ENCODE measurements around the gene GNB1L. TPM values are rescaled to one million over a fixed set of nuclear protein-coding genes. Genes with fewer than 3 reads are reported as not detected.
A peak's percentile ranks its signal among the peaks of the same experiment; 100 is the strongest.

Gene GNB1L
- total and polyA plus RNA-seq, 9 of the 15 experiments (the other 6 are each of a cell fraction or from before 2014, with no cell fraction given): 0.56 to 50.5 (median 10.2) TPM

- TF ChIP-seq, protein P1, sequence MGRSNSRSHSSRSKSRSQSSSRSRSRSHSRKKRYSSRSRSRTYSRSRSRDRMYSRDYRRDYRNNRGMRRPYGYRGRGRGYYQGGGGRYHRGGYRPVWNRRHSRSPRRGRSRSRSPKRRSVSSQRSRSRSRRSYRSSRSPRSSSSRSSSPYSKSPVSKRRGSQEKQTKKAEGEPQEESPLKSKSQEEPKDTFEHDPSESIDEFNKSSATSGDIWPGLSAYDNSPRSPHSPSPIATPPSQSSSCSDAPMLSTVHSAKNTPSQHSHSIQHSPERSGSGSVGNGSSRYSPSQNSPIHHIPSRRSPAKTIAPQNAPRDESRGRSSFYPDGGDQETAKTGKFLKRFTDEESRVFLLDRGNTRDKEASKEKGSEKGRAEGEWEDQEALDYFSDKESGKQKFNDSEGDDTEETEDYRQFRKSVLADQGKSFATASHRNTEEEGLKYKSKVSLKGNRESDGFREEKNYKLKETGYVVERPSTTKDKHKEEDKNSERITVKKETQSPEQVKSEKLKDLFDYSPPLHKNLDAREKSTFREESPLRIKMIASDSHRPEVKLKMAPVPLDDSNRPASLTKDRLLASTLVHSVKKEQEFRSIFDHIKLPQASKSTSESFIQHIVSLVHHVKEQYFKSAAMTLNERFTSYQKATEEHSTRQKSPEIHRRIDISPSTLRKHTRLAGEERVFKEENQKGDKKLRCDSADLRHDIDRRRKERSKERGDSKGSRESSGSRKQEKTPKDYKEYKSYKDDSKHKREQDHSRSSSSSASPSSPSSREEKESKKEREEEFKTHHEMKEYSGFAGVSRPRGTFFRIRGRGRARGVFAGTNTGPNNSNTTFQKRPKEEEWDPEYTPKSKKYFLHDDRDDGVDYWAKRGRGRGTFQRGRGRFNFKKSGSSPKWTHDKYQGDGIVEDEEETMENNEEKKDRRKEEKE (IDR thresholded peaks at IDR 0.05; ENCODE audit: borderline replicate concordance in 1 of 2, control insufficient read depth in 1 of 2, low read depth in 2 of 2, low read length in 1 of 2): no peak
- TF ChIP-seq HDAC6 (IDR thresholded peaks at IDR 0.05; ENCODE audit: low read depth, low read length) (0 out of 2 replicates have a peak, but pooled peaks have one; percentile 40), IRF1 (CRISPR knock-in tag; IDR thresholded peaks at IDR 0.05; ENCODE audit: borderline replicate concordance) (no peak), ZNF174 (CRISPR knock-in tag; IDR thresholded peaks at IDR 0.05) (no peak), MCM7 (IDR thresholded peaks at IDR 0.05) (no peak), PHF21A (IDR thresholded peaks at IDR 0.05; ENCODE audit: borderline replicate concordance, low read depth) (no peak), ELF2 (CRISPR knock-in tag; IDR thresholded peaks at IDR 0.05) (no peak), ZNF639 (CRISPR knock-in tag; conservative IDR thresholded peaks at IDR 0.05 in 1 of 2, IDR thresholded peaks at IDR 0.05 in 1 of 2) (0 out of 4 replicates have a peak, but pooled peaks of 1 of the 2 experiments have one; percentile 21), ZNF75A (CRISPR knock-in tag; IDR thresholded peaks at IDR 0.05) (no peak)
- TF ChIP-seq, protein P2, sequence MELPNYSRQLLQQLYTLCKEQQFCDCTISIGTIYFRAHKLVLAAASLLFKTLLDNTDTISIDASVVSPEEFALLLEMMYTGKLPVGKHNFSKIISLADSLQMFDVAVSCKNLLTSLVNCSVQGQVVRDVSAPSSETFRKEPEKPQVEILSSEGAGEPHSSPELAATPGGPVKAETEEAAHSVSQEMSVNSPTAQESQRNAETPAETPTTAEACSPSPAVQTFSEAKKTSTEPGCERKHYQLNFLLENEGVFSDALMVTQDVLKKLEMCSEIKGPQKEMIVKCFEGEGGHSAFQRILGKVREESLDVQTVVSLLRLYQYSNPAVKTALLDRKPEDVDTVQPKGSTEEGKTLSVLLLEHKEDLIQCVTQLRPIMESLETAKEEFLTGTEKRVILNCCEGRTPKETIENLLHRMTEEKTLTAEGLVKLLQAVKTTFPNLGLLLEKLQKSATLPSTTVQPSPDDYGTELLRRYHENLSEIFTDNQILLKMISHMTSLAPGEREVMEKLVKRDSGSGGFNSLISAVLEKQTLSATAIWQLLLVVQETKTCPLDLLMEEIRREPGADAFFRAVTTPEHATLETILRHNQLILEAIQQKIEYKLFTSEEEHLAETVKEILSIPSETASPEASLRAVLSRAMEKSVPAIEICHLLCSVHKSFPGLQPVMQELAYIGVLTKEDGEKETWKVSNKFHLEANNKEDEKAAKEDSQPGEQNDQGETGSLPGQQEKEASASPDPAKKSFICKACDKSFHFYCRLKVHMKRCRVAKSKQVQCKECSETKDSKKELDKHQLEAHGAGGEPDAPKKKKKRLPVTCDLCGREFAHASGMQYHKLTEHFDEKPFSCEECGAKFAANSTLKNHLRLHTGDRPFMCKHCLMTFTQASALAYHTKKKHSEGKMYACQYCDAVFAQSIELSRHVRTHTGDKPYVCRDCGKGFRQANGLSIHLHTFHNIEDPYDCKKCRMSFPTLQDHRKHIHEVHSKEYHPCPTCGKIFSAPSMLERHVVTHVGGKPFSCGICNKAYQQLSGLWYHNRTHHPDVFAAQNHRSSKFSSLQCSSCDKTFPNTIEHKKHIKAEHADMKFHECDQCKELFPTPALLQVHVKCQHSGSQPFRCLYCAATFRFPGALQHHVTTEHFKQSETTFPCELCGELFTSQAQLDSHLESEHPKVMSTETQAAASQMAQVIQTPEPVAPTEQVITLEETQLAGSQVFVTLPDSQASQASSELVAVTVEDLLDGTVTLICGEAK (IDR thresholded peaks at IDR 0.05): peak; percentile 52; the same call in 1 of the 2 replicates
- TF ChIP-seq, protein P2 (CRISPR knock-in tag; IDR thresholded peaks at IDR 0.05): no peak
Observed at GRCh38 chr22:19815093-19815822, 39.4 kb downstream of the GNB1L start (continued).
